Breast epithelium (tissue), 3 donors: ENCODE measurements around the gene SERPINI1.

Experiments used
- POLR2A ChIP-seq: fragments of 450-650 bp; IDR thresholded peaks from one replicate; pipeline ENCODE4 v1.6.1; 2016; ENCODE audit warnings: antibody characterized with exemption, mild to moderate bottlenecking, moderate library complexity
- TF ChIP-seq, protein P1 (sequence below), 3 donors: fragments of 450-650 bp; IDR thresholded peaks; one replicate each; pipeline ENCODE4 v1.5.1; 2016 to 2017; ENCODE audit warnings: antibody characterized with exemption in 3 of 3, mild to moderate bottlenecking in 3 of 3, moderate library complexity in 3 of 3

DNA sequence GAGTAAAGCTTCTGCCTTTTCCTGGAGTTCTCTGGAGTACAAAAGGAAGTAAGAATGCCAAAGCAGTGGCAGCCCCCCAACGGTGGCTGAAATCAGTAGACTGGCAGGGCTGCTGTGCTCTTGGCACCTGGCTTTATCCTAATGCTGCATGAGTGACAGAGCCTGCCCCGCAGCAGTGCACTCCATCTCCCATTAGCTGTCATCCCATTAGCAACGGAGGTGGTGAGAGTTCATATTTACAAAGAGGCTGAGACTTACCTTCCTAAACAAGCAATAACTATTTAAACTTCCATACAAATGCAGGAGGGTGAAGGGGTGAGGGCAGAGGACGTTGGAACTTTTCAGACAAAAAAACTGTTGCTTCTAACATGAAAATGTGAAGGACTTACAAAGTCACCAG lies 51.9 kb downstream of the SERPINI1 start:
- TF ChIP-seq, protein P1, sequence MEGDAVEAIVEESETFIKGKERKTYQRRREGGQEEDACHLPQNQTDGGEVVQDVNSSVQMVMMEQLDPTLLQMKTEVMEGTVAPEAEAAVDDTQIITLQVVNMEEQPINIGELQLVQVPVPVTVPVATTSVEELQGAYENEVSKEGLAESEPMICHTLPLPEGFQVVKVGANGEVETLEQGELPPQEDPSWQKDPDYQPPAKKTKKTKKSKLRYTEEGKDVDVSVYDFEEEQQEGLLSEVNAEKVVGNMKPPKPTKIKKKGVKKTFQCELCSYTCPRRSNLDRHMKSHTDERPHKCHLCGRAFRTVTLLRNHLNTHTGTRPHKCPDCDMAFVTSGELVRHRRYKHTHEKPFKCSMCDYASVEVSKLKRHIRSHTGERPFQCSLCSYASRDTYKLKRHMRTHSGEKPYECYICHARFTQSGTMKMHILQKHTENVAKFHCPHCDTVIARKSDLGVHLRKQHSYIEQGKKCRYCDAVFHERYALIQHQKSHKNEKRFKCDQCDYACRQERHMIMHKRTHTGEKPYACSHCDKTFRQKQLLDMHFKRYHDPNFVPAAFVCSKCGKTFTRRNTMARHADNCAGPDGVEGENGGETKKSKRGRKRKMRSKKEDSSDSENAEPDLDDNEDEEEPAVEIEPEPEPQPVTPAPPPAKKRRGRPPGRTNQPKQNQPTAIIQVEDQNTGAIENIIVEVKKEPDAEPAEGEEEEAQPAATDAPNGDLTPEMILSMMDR (IDR thresholded peaks at IDR 0.05): no peak
- TF ChIP-seq POLR2A: no peak
